CD4-positive, alpha-beta T cell treated with Interleukin-1 beta for 1 hour (primary cell): ENCODE data around the gene ZSCAN25.
"Not testable (repeated sequence)": the region's sequence is repeated elsewhere in the genome, so short reads cannot be mapped to it uniquely, and the experiment has no call there.

Experiments used
- DNase-seq, 2 donors: peaks; one replicate each; pipeline ENCODE4 v3.0.0-alpha.2; 2020 to 2022

ZSCAN25 gene

GRCh38 chr7:99651290-99651689 is 34.5 kb downstream of the ZSCAN25 start:
- no peak for DNase-seq

- DNase-seq: no peak
These were observed 35.9 kb downstream of the ZSCAN25 start for GRCh38 chr7:99652671-99653070.

- DNase-seq: not testable (repeated sequence)
These were observed 36.5 kb downstream of the ZSCAN25 start for GRCh38 chr7:99653269-99653668.

- no peak for DNase-seq
These were observed 37.0 kb downstream of the ZSCAN25 start for GRCh38 chr7:99653754-99654153.

GRCh38 chr7:99654626-99655025 is 37.9 kb downstream of the ZSCAN25 start:
- not testable (repeated sequence) for DNase-seq

- DNase-seq: not testable (repeated sequence)
These were observed 41.1 kb downstream of the ZSCAN25 start for GRCh38 chr7:99657879-99658278.

GRCh38 chr7:99665312-99666012 is 48.7 kb downstream of the ZSCAN25 start:
- no peak for DNase-seq

GRCh38 chr7:99666013-99666395 is 49.3 kb downstream of the ZSCAN25 start:
- no peak for DNase-seq

GRCh38 chr7:99667179-99667578 is 50.4 kb downstream of the ZSCAN25 start:
- no peak for DNase-seq

GRCh38 chr7:99668541-99668940 is 51.8 kb downstream of the ZSCAN25 start:
- no peak for DNase-seq

GRCh38 chr7:99669782-99670181 is 53.0 kb downstream of the ZSCAN25 start:
- DNase-seq: no peak

GRCh38 chr7:99672573-99672972 is 55.8 kb downstream of the ZSCAN25 start:
- no peak for DNase-seq

GRCh38 chr7:99674995-99675742 is 58.4 kb downstream of the ZSCAN25 start:
- DNase-seq: no peak

GRCh38 chr7:99677013-99677647 is 60.4 kb downstream of the ZSCAN25 start:
- DNase-seq: no peak

GRCh38 chr7:99677648-99678045 is 60.9 kb downstream of the ZSCAN25 start:
- DNase-seq: no peak

- DNase-seq: no peak
These were observed 62.3 kb downstream of the ZSCAN25 start for GRCh38 chr7:99679032-99679399.

- DNase-seq: no peak
These were observed 62.9 kb downstream of the ZSCAN25 start, which contains the start of gene CYP3A5 for GRCh38 chr7:99679400-99680191. CYP3A5 (minus strand) TSS chr7:99679996; CDS start chr7:99679896, 100 bp downstream.
